Left lung (tissue), 10 donors: ENCODE data around the gene MS4A7. TPM values are rescaled to one million over a fixed set of nuclear protein-coding genes. Genes with fewer than 3 reads are reported as not detected.

Source experiments
- ATAC-seq: fragments of 200-7000 bp; cut with Tn5 transposase; one replicate; pipeline ENCODE4 v1.9.1; 2020; ENCODE audit warnings: moderate library complexity
- DNase-seq, 4 donors: peaks; one replicate each; pipeline ENCODE4 v3.0.0-alpha.2; 2013 to 2020
- H3K27ac ChIP-seq, 2 donors: fragments of 200-600 bp; sonication (generic) in 1 of 2; one replicate each; pipeline versions ENCODE4 v1.5.0 to v1.8.0; 2020 to 2021
- H3K27me3 ChIP-seq, 2 donors: fragments of 200-600 bp; sonication (generic) in 1 of 2; one replicate each; pipeline versions ENCODE4 v1.5.0 to v1.8.0; 2020 to 2021
- H3K36me3 ChIP-seq, 2 donors: fragments of 200-600 bp; sonication (generic) in 1 of 2; one replicate each; pipeline versions ENCODE4 v1.5.0 to v1.8.0; 2020 to 2021
- H3K4me1 ChIP-seq, 2 donors: fragments of 200-600 bp; one replicate each; pipeline ENCODE4 v1.8.0; 2021
- H3K4me3 ChIP-seq, 2 donors: fragments of 200-600 bp; sonication (generic) in 1 of 2; one replicate each; pipeline versions ENCODE4 v1.5.0 to v1.8.0; 2020 to 2021; ENCODE audit warnings: mild to moderate bottlenecking in 1 of 2
- H3K9me3 ChIP-seq, 2 donors: fragments of 200-600 bp; sonication (generic) in 1 of 2; one replicate each; pipeline versions ENCODE4 v1.5.0 to v1.8.0; 2020 to 2021
- intact Hi-C, 2 donors: fragments of 100-400 bp; cut with DNase I; formaldehyde crosslinking; loops; one replicate each; pipeline versions ENCODE4 v1.11.2 to v1.14.2; 2022
- polyA plus RNA-seq, 6 donors: library from polyadenylated mRNA; unstranded; fragments of 120-200 nt; gene quantifications; one replicate each; pipeline ENCODE4 v1.2.1, GENCODE V29; 2013; ENCODE audit not compliant: insufficient read length in 6 of 6
- total RNA-seq, 2 donors: library from RNA; stranded (reverse); fragmentation: NEBNext Ultra II Directional; extraction: Animal tissue kit (Norgen Biotek cat#: 25700); gene quantifications; one replicate each; pipeline ENCODE4 v1.2.1, GENCODE V29; 2021
- TF ChIP-seq, protein P1 (sequence below), 2 donors: fragments of 200-600 bp; sonication (generic) in 1 of 2; IDR thresholded peaks; one replicate each; pipeline versions ENCODE4 v1.5.0 to v1.8.0; 2021; ENCODE audit warnings: antibody characterized with exemption in 2 of 2
- donor health status: DM: no; HTN: yes; CAD: no.
- donor health status: DM: no; HTN: no; CAD: no.

MS4A7 gene
- total and polyA plus RNA-seq, 8 donors, result 11.5 to 143 (median 17.7) TPM

DNA sequence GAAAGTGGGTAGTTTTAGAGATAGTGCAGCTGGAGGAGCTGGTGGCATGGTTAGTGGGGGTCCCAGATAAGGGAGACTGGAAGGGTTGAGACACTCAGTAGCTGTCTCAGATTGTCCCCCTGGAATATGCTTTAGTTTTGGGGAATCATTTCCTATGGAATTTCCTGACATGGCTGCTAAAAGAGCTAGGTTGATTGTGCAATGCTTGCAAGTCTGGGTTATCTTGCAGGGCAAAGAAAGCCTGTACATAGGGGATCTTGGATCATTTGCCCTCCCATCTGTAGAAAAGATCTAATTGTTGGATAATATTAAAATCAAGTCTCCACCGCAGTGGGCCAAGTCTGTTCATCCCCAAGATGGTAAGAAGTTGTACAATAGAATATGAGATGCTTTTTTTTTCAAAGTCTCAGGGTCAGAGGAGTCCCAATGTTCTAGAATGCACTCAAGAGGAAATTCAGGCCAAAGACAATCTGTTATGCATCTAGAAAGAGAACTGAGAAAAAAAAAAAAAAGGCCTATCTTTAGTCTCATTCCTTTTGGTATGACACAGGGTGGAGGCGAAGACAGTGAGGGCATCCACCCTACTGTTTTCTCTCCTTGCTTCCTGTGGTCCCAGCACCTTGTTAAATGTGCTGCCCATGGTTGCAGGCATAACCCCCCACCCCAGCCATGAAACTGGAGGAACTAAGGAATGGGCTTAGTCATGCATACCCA, 31.1 kb upstream of the MS4A7 start:
- no peak overlapping the region for H3K27ac ChIP-seq
- H3K27me3 ChIP-seq, result no peaks in the 10 kb centered on the region
- no peaks in the 10 kb centered on the region for H3K4me1 ChIP-seq
- H3K4me3 ChIP-seq, result no peak overlapping the region
- TF ChIP-seq, protein P1, sequence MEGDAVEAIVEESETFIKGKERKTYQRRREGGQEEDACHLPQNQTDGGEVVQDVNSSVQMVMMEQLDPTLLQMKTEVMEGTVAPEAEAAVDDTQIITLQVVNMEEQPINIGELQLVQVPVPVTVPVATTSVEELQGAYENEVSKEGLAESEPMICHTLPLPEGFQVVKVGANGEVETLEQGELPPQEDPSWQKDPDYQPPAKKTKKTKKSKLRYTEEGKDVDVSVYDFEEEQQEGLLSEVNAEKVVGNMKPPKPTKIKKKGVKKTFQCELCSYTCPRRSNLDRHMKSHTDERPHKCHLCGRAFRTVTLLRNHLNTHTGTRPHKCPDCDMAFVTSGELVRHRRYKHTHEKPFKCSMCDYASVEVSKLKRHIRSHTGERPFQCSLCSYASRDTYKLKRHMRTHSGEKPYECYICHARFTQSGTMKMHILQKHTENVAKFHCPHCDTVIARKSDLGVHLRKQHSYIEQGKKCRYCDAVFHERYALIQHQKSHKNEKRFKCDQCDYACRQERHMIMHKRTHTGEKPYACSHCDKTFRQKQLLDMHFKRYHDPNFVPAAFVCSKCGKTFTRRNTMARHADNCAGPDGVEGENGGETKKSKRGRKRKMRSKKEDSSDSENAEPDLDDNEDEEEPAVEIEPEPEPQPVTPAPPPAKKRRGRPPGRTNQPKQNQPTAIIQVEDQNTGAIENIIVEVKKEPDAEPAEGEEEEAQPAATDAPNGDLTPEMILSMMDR (IDR thresholded peaks at IDR 0.05), result no peak
- ATAC-seq (no peak), DNase-seq (no peak)
- H3K9me3 ChIP-seq, result no peaks in the 10 kb centered on the region
- intact Hi-C loops, result no loop called here
- no peaks in the 10 kb centered on the region for H3K36me3 ChIP-seq

DNA sequence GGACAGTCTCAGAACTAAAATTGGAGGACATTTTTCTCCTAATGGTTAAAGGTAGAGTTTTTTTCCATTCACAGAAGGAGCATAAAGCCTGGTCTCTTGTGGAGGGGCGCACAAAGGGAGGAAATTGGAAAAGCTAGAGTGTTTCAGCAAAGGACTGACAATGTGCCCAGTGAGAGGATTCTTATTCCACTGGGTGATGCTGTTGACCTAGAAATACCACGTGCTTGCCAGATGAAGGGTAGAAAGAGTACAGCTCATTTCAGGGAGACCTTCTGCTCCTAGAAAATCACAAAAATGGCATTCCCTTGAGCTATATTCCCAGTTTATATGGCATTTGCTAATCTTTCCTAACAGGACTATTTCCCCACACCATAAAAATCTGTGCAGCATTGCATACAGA, 30.2 kb upstream of the MS4A7 start:
- ATAC-seq, result no peak
- H3K4me1 ChIP-seq, result no peaks in the 10 kb centered on the region
- TF ChIP-seq, protein P1 (IDR thresholded peaks at IDR 0.05), result no peak
- intact Hi-C loops, result no loop called here
- H3K4me3 ChIP-seq, result no peak overlapping the region
- no peaks in the 10 kb centered on the region for H3K9me3 ChIP-seq
- DNase-seq, result no peak
- no peak overlapping the region for H3K27ac ChIP-seq
- no peaks in the 10 kb centered on the region for H3K36me3 ChIP-seq
- H3K27me3 ChIP-seq, result no peaks in the 10 kb centered on the region

DNA sequence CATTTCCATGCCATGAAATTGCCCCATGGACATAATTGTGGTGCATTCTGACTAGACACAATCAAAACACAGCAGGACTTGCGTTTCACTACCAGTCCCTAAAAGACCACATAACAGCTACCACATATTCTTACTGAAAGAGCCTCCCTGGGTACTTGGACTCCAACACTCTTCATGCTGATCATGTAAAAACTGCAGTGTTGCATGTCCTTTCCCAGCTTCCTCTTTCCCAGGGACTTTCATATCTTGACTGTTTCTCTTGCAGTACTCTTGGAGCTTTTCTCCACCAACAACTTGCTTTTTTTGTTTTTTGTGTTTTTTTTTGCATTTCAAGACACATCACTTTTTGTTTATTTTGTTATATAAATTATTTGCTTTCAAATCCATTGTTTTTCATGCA, 28.3 kb upstream of the MS4A7 start:
- TF ChIP-seq, protein P1 (IDR thresholded peaks at IDR 0.05), result no peak
- no peak for ATAC-seq
- Histone ChIP-seq H3K27me3 (no peaks in the 10 kb centered on the region), H3K4me1 (no peaks in the 10 kb centered on the region), H3K4me3 (no peak overlapping the region), H3K36me3 (no peaks in the 10 kb centered on the region), H3K9me3 (no peaks in the 10 kb centered on the region), H3K27ac (no peak overlapping the region)
- DNase-seq, result no peak
- intact Hi-C loops, result no loop called here

DNA sequence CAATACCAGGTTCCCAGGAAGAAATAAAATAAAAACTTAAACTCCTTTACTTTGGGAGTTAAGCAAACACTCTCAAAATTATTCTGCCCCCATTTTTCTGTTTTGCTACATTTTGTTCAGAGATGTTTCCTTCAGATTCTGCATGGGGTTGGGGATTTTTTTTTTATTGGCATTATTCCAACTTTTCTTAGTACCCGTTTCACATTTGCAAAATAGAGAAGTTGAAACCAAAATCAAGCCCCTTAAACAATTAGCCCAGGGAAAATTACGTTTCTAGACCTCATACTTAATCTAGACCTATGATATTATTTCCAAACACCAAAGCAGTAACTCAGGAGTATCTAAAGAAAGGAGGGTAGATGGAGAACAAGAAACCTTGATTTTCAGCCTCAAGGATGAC, 20.6 kb upstream of the MS4A7 start:
- Histone ChIP-seq H3K9me3 (peaks cover 0 to 12% of the 10 kb centered on the region in 2 donors), H3K27ac (no peak overlapping the region), H3K36me3 (no peaks in the 10 kb centered on the region), H3K4me1 (peaks cover 0 to 6% of the 10 kb centered on the region in 2 donors), H3K27me3 (no peaks in the 10 kb centered on the region), H3K4me3 (no peak overlapping the region)
- intact Hi-C loops, result no loop called here
- TF ChIP-seq, protein P1 (IDR thresholded peaks at IDR 0.05), result no peak
- ATAC-seq (no peak), DNase-seq (no peak)

DNA sequence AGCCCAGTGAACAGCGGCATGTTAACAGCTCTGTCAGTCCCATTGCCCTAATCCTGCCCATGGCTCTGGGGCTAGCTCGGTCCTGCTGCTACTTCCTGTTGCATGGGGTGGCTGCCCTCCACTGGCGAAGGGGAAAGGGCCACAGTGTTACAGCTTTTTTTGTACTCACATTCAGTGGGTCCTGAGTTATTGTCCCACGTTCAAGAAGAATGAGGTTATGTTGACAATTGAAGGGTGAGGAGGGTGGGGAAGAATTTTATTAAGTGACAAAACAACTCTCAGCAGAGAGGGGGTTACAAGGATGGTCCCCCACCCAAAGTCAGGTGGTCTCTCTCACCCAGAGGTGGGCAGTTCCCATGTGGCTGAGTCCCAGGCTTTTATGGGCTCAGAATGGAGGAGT, 17.7 kb upstream of the MS4A7 start:
- Histone ChIP-seq H3K4me1 (peaks cover 0 to 24% of the 10 kb centered on the region in 2 donors), H3K4me3 (no peak overlapping the region), H3K9me3 (peaks cover 0 to 12% of the 10 kb centered on the region in 2 donors), H3K27ac (no peak overlapping the region), H3K36me3 (no peaks in the 10 kb centered on the region), H3K27me3 (no peaks in the 10 kb centered on the region)
- DNase-seq, result no peak
- ATAC-seq, result no peak
- TF ChIP-seq, protein P1 (IDR thresholded peaks at IDR 0.05), result no peak
- intact Hi-C loops, result loop anchor here in 1 of 2 donors (10.0 kb wide), 1 partner anchor 254 kb away; no protein-coding TSS in a partner anchor
